Sigmoid colon (tissue), 4 donors: ENCODE data around the gene ERG.

Experiments used
- POLR2A ChIP-seq, 2 donors: fragments of 450-650 bp; IDR thresholded peaks; one replicate each; pipeline ENCODE4 v1.6.1; 2016; ENCODE audit warnings: antibody characterized with exemption in 2 of 2, mild to moderate bottlenecking in 2 of 2, moderate library complexity in 2 of 2
- POLR2AphosphoS5 ChIP-seq, 4 donors: sonication (generic); formaldehyde crosslinking; IDR thresholded peaks; one replicate each; pipeline ENCODE4 v1.6.1; 2017; ENCODE audit warnings: antibody characterized with exemption in 4 of 4
- TF ChIP-seq, protein P1 (sequence below), 4 experiments: fragments of 450-650 bp in 3 of 4; fragments of 200-600 bp in 1 of 4; IDR thresholded peaks; one replicate each; pipeline ENCODE4 v1.5.1; 2016 to 2019; ENCODE audit warnings: antibody characterized with exemption in 4 of 4, mild to moderate bottlenecking in 3 of 4, moderate library complexity in 2 of 4

DNA sequence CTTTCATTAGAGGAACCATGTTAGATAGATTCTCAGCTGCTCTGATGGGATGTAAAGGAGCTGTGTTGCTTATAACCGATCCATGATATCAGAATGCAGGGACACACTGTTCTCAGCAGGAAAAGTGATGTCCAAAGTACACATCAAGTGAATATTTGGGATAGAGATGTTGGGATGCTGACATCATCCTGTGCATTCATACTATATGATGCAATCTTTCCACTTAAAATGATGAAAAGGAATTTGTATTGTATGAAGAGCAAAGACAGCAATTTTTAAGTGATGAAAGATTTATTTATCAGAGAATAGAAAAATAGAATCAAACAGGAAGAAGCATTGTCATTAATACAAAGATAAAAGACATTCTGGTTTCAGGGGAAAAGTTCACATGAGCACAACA is 110.1 kb downstream of the ERG start:
- TF ChIP-seq POLR2A (IDR thresholded peaks at IDR 0.05) (no peak), POLR2AphosphoS5 (IDR thresholded peaks at IDR 0.05) (no peak)
- TF ChIP-seq, protein P1, sequence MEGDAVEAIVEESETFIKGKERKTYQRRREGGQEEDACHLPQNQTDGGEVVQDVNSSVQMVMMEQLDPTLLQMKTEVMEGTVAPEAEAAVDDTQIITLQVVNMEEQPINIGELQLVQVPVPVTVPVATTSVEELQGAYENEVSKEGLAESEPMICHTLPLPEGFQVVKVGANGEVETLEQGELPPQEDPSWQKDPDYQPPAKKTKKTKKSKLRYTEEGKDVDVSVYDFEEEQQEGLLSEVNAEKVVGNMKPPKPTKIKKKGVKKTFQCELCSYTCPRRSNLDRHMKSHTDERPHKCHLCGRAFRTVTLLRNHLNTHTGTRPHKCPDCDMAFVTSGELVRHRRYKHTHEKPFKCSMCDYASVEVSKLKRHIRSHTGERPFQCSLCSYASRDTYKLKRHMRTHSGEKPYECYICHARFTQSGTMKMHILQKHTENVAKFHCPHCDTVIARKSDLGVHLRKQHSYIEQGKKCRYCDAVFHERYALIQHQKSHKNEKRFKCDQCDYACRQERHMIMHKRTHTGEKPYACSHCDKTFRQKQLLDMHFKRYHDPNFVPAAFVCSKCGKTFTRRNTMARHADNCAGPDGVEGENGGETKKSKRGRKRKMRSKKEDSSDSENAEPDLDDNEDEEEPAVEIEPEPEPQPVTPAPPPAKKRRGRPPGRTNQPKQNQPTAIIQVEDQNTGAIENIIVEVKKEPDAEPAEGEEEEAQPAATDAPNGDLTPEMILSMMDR (IDR thresholded peaks at IDR 0.05) = no peak
